ENCODE results near the gene HYLS1. TPM values are rescaled to one million over a fixed set of nuclear protein-coding genes. Genes with fewer than 3 reads are reported as not detected.

HYLS1 gene
- total and polyA plus RNA-seq, 9 of the 15 experiments (the other 6 are each of a cell fraction or from before 2014, with no cell fraction given) = 2.7 to 8.2 (median 4.8) TPM

DNA sequence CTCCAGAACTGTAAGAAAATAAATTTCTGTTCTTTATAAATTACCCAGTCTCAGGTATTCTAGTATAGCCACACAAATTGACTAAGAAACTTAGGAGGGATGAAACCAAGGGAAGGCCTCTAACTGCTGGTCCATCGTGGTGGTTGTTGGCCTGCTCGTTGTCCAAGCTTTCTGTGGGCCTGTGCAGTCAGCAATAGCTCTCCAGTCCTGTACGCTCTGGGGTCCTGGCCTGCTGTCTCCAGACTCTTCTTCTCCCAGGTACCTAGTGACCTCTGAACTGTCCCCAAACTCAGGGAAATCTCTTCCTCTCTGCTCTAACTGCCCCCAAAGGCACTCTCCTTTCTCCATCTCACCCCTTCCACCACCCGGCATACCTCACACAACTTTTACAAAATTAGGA, 52.7 kb downstream of the HYLS1 start (continued):
- TF ChIP-seq, protein P1, sequence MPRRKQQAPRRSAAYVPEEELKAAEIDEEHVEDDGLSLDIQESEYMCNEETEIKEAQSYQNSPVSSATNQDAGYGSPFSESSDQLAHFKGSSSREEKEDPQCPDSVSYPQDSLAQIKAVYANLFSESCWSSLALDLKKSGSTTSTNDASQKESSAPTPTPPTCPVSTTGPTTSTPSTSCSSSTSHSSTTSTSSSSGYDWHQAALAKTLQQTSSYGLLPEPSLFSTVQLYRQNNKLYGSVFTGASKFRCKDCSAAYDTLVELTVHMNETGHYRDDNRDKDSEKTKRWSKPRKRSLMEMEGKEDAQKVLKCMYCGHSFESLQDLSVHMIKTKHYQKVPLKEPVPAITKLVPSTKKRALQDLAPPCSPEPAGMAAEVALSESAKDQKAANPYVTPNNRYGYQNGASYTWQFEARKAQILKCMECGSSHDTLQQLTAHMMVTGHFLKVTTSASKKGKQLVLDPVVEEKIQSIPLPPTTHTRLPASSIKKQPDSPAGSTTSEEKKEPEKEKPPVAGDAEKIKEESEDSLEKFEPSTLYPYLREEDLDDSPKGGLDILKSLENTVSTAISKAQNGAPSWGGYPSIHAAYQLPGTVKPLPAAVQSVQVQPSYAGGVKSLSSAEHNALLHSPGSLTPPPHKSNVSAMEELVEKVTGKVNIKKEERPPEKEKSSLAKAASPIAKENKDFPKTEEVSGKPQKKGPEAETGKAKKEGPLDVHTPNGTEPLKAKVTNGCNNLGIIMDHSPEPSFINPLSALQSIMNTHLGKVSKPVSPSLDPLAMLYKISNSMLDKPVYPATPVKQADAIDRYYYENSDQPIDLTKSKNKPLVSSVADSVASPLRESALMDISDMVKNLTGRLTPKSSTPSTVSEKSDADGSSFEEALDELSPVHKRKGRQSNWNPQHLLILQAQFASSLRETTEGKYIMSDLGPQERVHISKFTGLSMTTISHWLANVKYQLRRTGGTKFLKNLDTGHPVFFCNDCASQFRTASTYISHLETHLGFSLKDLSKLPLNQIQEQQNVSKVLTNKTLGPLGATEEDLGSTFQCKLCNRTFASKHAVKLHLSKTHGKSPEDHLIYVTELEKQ (CRISPR knock-in tag; IDR thresholded peaks at IDR 0.05) = no peak
- no peak for TF ChIP-seq CXXC5 (CRISPR knock-in tag; IDR thresholded peaks at IDR 0.05)
- TF ChIP-seq RAD51 (IDR thresholded peaks at IDR 0.05; ENCODE audit: borderline replicate concordance, low read depth) = no peak
- TF ChIP-seq E2F3 (CRISPR knock-in tag; IDR thresholded peaks at IDR 0.05) = no peak

DNA sequence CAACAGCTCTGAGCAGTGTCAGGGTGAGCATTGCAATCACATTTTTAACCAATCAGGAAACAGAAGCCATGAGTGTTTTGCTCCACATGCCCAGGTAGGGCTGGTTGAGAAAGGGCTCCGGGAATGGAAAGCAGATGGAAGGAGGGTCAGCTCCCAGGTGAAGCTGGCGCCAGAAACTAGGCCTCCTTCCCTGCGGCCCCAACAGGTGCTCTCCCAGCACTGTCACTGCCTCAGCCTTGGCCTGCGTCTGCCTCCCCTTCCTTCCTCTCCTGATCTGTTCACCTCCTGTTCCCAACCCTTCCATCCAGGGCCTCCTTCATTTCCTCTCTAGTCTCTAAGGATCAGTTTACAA, 53.8 kb downstream of the HYLS1 start:
- BruUV-seq (replicated peaks) = no TSS peak
- ChIA-PET CTCF (ENCODE audit: low intra/inter-chr PET ratio) (interaction anchor here (1.2 kb wide), 1 partner anchor 253 kb away, joined by 3 read pairs; no protein-coding TSS in a partner anchor), POLR2A (no interaction called here)
- DNase-seq (ENCODE audit: extremely low read depth in 1 of 4, low spot score in 3 of 4) (no peak), FAIRE-seq (no peak), ATAC-seq (no peak)
- Histone ChIP-seq H3K27me3 (ENCODE audit: control insufficient read depth in 2 of 2, insufficient read depth in 2 of 2, low read length in 2 of 2) (peaks cover 14 to 45% of the 10 kb centered on the region in 2 experiments), H2AFZ (ENCODE audit: low read depth, low read length) (no peak overlapping the region), H3K79me2 (ENCODE audit: control insufficient read depth, insufficient read depth, low read length) (no peaks in the 10 kb centered on the region), H4K20me1 (replicated peaks; ENCODE audit: control insufficient read depth, insufficient read depth, low read length) (peaks cover 5% of the 10 kb centered on the region), H3K27ac (ENCODE audit: extremely low read depth, low read depth, low read length) (no peak overlapping the region), H3K9ac (ENCODE audit: insufficient read depth in 1 of 2, low read depth in 2 of 2, low read length in 2 of 2) (no peak overlapping the region), H3K4me1 (replicated peaks in 1 of 2; ENCODE audit: control insufficient read depth in 2 of 2, insufficient read depth in 2 of 2, low read length in 2 of 2) (peaks cover 2 to 10% of the 10 kb centered on the region in 2 experiments; a peak in 3 of 5 replicates), H3K4me3 (no peak overlapping the region), H3K9me1 (ENCODE audit: control insufficient read depth, insufficient read depth, low read length) (no peaks in the 10 kb centered on the region), H3K36me3 (ENCODE audit: control insufficient read depth, insufficient read depth, low read length) (no peaks in the 10 kb centered on the region), H3K4me2 (ENCODE audit: insufficient read depth, low read length) (no peak overlapping the region), H3K9me3 (replicated peaks; ENCODE audit: control insufficient read depth, insufficient read depth, low read depth, low read length) (no peaks in the 10 kb centered on the region)
- in situ Hi-C loops (cut with MboI) = no loop called here
- 42% methylated on average over 4 of the region's 4 CpGs for WGBS (ENCODE audit: insufficient coverage, low coverage, missing lambda C conversion rate)
- intact Hi-C loops (cut with micrococcal nuclease) = loop anchor here (5.0 kb wide), 1 partner anchor 251 kb away; no protein-coding TSS in a partner anchor
- TF ChIP-seq EP300 (IDR thresholded peaks at IDR 0.05; ENCODE audit: low read length) (no peak), SIX5 (IDR thresholded peaks at IDR 0.05; ENCODE audit: borderline replicate concordance in 1 of 2, insufficient read depth in 1 of 2, low read depth in 1 of 2, low read length in 2 of 2) (no peak), HMGN3 (IDR thresholded peaks at IDR 0.05; ENCODE audit: borderline replicate concordance, extremely low read depth, insufficient read length, low read depth, low read length) (no peak), SMC3 (conservative IDR thresholded peaks at IDR 0.05; ENCODE audit: insufficient read depth, low read depth, low read length) (no peak), SIN3A (IDR thresholded peaks at IDR 0.05; ENCODE audit: borderline replicate concordance in 2 of 2, control insufficient read depth in 1 of 2, low read depth in 2 of 2, low read length in 2 of 2) (no peak), ZNF583 (CRISPR knock-in tag; IDR thresholded peaks at IDR 0.05) (no peak), SAP30 (IDR thresholded peaks at IDR 0.05; ENCODE audit: borderline replicate concordance, insufficient read depth, low read depth, low read length, poor library complexity, severe bottlenecking) (no peak), ZNF146 (CRISPR knock-in tag; IDR thresholded peaks at IDR 0.05; ENCODE audit: unreplicated experiment) (no peak), U2AF2 (optimal IDR thresholded peaks at IDR 0.05; ENCODE audit: low read depth, low read length) (no peak), PHTF2 (CRISPR knock-in tag; IDR thresholded peaks at IDR 0.05) (no peak)
- TF ChIP-seq, protein P2, sequence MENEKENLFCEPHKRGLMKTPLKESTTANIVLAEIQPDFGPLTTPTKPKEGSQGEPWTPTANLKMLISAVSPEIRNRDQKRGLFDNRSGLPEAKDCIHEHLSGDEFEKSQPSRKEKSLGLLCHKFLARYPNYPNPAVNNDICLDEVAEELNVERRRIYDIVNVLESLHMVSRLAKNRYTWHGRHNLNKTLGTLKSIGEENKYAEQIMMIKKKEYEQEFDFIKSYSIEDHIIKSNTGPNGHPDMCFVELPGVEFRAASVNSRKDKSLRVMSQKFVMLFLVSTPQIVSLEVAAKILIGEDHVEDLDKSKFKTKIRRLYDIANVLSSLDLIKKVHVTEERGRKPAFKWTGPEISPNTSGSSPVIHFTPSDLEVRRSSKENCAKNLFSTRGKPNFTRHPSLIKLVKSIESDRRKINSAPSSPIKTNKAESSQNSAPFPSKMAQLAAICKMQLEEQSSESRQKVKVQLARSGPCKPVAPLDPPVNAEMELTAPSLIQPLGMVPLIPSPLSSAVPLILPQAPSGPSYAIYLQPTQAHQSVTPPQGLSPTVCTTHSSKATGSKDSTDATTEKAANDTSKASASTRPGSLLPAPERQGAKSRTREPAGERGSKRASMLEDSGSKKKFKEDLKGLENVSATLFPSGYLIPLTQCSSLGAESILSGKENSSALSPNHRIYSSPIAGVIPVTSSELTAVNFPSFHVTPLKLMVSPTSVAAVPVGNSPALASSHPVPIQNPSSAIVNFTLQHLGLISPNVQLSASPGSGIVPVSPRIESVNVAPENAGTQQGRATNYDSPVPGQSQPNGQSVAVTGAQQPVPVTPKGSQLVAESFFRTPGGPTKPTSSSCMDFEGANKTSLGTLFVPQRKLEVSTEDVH (IDR thresholded peaks at IDR 0.05; ENCODE audit: low read depth, partially characterized antibody) = no peak

Data from K562 (cell line).